Measurements from ENCODE around the gene IL1RAPL2.
A peak's percentile ranks its signal among the peaks of the same experiment; 100 is the strongest.
"Not testable (repeated sequence)": the region's sequence is repeated elsewhere in the genome, so short reads cannot be mapped to it uniquely, and the experiment has no call there.

Gene IL1RAPL2

DNA sequence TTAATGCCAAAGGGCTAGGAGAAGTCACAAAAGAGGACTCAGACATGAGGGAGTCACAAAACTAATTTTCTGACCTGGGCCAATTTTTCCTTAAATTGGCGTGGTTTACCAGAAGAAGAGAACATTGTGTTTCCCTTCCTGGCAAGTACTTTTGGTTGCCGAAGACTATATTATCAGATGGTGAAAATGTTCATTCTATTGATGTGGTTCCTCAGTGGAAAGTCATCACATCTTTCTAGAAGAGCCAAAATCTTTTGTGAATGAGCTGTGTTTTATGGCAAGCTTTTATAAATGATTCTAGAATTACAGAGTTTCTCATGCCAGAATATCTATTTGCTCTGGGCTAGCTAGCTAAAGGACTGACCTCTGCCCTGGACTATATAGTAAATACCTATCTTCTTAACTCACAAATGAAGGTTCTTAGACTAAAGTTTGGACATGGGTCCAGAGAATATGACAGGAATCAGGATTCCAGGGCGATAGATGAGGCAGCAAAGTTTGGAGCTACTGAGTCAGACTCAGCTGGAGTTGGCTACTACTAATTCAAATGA, 288.9 kb downstream of the IL1RAPL2 start:
- no peak for DNase-seq (ENCODE audit: low spot score)

DNA sequence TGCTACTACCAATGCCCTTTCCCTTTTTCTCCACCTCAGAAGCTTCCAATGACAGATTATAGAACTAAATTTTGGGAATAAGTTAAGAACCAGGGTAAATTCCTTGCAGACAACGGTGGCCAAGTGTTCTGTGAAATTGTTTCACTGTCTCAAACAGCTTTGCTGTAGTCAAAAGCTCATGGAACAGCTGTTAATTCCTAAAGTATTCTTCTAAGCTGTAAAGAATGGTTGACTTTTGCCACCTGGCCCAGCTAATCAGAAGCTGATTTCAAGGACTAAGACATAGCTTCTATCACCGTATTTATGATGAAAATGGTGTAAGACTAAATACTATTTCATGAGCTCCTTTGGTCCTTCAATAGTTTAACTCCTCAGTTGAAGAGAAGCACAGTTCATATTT, 297.5 kb downstream of the IL1RAPL2 start:
- no peak for DNase-seq (ENCODE audit: low spot score)

DNA sequence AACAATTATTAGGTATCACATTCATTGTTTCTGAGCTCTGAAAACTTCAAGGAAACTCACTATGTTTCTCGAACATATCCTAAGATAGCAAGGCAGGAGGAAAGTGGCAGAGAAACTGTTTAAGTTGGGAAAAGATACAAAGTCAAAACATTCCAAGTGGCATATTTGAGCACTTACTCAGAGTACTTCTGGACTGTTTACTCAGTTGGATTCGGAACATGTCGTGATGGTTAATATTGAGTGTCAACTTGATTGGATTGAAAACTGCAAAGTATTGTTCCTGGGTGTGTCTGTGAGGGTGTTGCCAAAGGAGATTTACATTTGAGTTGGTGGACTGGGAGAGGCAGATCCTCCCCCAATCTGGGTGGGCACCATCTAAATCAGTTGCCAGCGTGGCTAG, 298.3 kb downstream of the IL1RAPL2 start:
- no peak for DNase-seq (ENCODE audit: low spot score)

DNA sequence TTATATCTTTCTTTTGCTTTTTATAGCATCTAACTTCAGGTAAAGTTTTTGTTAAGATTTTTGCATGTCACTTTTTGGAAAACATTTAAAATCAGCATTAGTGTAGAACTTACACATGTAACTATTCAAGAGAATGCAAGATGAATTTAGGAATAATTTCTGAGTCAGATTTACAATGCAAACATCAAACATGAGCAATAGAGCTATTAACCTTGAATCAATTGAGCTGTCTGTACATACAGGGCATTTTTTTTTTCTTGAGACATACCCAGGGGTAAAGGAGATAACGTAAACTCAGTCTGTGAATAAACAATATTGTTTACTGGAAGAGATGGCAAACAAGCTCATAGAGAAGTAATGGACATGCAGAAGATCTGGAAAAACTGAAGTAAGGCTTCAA, 311.5 kb downstream of the IL1RAPL2 start:
- no peak for DNase-seq (ENCODE audit: low spot score)

DNA sequence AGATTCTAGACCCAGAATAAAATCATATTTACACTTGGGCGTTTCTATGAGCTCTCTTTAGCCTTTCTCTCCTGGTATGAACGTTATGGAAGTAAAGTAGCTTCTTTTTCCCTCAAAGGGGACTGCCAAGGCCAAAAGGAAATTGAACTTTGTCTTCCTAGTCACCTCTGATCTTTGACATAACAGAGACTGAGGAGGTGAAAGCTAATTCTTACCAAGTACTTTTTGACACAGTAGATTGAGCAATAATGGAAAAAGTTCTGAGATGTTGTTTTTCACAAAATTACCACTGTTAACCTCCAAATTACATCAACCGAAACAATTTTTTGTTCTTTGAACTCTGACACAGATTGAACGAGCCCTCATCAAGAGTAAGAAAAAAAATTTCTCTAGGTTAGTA, 336.1 kb downstream of the IL1RAPL2 start:
- DNase-seq (ENCODE audit: low spot score) = no peak

DNA sequence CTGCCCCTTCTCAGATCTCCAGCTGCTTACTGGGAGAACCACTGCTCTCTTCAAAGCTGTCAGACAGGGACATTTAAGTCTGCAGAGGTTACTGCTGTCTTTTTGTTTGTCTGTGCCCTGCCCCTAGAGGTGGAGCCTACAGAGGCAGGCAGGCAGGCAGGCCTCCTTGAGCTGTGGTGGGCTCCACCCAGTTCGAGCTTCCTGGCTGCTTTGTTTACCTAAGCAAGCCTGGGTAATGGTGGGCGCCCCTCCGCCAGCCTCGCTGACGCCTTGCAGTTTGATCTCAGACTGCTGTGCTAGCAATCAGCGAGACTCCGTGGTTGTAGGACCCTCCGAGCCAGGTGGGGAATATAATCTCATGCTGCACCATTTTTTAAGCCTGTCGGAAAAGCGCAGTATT, 343.7 kb downstream of the IL1RAPL2 start:
- DNase-seq (ENCODE audit: low spot score) = not testable (repeated sequence)

DNA sequence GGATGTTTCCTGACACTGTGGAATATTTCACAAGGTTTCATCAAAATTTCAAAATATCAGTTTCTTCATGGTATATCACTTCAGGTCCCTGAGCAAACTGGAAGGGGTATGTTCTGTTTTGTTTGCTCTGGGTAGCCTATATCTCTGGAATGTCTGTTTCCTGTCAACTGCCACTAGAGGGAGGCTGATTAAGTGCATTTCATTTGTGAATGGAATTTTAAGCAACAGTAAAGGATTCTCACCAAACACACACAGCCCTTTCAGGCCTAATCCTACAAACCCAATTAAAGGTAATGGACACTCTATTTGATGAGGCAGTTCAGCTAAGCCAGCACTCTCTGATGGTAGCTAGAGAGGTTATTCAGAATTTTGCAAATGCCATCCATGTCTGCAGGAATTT, 347.3 kb downstream of the IL1RAPL2 start:
- DNase-seq (ENCODE audit: low spot score) = peak; percentile 1

DNA sequence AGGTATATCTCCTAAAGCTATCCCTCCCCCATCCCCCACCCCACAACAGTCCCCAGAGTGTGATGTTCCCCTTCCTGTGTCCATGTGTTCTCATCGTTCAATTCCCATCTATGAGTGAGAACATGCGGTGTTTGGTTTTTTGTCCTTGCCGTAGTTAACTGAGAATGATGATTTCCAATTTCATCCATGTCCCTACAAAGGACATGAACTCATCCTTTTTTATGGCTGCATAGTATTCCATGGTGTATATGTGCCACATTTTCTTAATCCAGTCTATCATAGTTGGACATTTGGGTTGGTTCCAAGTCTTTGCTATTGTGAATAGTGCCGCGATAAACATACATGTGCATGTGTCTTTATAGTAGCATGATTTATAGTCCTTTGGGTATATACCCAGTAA, 348.7 kb downstream of the IL1RAPL2 start:
- DNase-seq (ENCODE audit: low spot score) = not testable (repeated sequence)

DNA sequence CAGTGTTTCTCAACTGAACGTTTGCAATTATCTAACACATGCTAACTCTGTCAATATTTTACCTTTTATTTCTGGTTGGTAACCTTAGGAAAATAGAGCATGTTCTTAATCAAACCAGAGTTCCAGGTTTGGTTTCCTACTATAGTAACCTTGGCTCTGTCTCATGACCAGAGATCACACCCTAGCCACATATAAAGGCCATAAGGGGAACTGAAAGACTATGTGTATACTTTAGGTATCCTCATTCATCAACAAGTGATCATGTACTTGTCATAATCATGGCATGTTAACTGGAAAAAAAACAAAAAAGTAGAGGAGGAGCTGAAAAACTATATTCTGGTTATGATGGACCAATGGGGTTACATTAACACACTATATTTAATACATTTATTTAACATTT, 352.1 kb downstream of the IL1RAPL2 start:
- DNase-seq (ENCODE audit: low spot score) = no peak

DNA sequence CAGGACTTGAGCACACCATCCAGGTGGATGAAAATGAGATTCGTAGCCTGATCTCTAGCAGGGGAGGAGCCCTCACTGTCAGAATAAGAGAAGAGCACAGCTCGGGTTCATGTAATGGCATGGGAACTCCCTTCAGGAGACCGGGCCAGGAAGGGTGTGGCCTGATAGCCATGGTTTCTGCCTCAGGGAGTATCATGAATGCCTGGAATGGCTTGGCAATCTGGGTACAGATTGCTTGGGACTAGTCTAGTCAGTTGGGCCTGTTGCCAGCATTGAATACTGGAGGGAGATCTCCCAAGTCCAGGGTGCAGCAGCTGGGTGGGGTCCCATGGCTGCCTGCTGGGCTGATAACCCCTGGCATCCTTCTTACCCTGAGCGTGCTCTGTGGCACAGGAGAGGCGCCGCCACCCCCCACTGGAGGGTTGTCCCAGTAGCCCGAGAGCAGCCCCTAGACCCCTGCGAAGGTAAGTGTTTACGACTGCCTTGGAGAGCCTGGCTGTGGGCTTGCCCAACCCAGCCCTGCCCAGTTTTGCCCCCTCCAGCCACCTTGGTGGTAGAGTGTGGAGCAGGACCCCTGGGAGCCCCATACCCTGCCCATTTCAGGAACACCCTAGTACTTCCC, 355.7 kb downstream of the IL1RAPL2 start:
- no peak for DNase-seq (ENCODE audit: low spot score)

DNA sequence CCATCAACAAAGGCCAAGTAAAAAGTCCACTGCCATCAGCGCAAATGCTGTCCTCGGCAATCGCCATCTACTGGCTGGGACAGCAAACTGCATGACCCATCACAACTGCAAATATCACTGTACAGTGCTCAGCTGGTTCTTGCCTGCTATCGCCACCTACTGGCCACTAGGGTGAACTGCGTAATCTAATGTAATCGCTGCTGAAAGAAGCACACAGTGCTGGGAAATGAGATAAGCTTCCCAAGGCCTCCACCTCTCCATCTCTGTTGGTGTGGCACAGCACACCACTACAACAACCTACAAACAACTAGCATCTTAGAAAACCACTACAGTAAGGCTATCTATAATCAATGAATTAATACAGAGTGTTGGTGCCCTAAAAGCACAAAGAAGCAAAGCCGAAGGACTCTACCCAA, 356.2 kb downstream of the IL1RAPL2 start:
- DNase-seq (ENCODE audit: low spot score) = peak; percentile 64

DNA sequence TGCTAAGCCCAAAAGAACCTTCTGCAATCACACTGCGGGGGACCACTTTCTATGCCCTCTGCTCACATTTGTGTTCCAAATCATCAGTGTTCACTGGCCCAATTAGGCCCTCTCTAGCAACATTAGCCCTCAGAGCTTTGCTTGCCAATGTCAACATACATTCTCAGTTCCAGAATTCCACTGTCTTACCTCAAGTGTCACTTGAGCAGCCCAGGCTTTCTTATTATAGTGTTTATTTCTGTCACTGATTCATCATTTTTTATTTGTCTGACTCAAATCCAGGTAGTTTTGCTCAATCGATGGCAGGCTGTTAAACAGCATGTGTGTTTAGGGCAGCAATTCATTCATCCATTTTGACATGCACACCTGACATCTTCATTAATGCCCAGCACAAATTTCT, 363.3 kb downstream of the IL1RAPL2 start:
- no peak for DNase-seq (ENCODE audit: low spot score)

DNA sequence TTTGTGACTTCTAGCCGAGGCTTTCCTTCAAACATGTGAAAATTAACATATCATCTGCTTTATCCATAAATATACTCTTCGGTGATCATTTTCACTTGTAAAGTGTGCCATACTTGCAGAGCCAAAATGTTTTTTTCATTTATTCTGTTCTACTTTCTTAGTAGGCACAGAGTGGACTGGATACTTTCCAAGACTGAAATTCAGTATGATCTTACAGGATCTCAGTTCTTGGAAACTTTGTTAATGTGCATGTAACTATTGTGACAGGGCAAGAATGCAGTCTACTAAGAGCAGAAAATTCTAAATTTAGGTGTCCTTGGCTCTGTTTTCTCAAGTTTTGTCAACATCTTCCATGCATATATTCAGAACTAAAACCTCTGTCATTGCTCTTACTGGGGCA, 369.6 kb downstream of the IL1RAPL2 start:
- no peak for DNase-seq (ENCODE audit: low spot score)

DNA sequence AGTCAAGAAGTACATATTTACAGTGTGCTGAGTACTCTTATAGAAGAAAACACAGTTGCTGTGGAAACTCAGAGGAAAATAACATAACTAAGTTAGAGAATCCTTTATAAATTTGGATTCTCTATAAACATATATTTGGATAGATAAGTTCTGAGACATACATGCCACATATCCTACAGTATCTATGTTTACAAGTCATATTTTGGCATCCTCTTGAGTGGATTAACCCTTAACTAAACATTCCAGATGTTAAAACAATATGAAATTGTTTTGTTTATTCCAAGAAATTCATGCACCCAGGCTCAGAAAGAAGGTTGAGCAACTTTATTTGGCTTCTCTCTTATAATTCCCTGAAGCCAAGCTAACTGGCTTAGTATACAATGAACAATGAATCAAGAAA, 387.3 kb downstream of the IL1RAPL2 start:
- DNase-seq (ENCODE audit: low spot score) = no peak

DNA sequence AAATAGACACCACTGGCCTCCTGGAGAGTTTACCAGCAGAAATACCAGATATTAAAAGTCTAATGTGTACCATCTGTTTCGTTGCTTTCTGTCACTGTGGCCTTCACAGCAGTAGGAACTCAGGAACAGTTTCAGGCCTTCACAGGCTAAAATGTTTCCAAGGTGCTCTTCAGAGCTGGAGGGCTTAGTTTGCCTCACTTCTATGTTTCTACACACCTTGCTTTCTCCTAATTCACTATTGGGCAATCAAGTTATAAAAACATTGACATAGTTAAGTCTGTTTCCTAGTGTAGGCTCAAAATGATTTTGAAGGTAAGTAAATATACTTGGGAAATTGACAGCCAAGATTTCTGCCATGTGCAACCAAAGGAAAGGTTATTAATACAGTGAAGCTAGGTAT, 395.9 kb downstream of the IL1RAPL2 start:
- DNase-seq (ENCODE audit: low spot score) = no peak

DNA sequence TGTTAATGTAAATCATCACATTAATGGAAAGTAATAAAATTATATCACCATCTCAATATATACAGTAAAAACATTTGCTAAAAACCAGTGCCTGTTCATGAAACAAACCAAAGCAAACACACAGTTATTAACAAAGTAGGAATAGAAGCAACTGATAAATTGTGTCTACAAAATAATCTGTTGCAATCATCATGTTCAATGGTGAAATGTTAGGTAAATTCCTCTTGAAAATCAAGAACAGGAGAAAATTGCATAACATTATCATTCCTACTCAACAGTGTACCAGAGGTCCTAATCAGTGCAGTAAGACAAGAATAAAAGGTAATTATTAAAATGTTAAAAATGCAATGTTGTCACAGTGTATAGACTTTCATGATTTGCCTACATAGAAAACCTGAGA, 402.2 kb downstream of the IL1RAPL2 start:
- no peak for DNase-seq (ENCODE audit: low spot score)

DNA sequence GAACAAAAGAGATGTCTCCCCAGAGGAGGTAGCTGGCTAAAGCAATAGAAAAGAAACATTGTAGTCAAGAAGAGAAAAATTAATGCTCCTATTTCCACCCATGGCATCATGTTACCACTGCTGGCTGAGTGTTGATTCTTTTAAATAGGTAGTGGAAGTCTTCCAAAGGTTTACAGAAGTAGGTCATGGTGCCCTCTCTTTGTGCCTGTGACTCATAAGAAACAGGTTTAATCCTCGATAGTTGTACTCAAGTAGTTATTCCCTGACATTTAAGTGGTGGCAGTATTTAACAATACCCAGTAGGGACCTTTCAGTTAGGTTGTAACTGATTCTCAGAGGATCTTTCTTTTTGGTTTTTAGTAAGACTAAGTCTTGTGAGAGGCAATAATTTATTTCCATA, 406.7 kb downstream of the IL1RAPL2 start:
- DNase-seq (ENCODE audit: low spot score) = no peak

DNA sequence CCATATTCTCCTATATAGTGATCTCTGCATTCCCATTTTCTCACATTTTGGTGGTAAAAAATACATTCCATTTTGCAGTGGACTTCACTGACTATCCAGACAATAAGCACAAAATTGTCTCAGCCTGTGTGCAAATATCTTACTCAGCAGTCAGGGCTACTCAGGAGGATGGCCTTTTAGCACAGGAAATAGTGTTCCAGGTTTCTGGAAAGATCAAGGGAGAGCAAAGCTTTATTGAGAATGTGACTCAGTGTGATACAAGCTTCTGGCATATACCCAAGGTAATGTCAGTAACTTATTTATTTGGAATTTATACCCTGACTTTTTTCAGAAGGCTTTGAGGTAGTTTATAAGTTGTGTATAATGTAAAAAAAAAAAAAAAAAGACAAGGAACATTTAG, 421.1 kb downstream of the IL1RAPL2 start:
- no peak for DNase-seq (ENCODE audit: low spot score)

DNA sequence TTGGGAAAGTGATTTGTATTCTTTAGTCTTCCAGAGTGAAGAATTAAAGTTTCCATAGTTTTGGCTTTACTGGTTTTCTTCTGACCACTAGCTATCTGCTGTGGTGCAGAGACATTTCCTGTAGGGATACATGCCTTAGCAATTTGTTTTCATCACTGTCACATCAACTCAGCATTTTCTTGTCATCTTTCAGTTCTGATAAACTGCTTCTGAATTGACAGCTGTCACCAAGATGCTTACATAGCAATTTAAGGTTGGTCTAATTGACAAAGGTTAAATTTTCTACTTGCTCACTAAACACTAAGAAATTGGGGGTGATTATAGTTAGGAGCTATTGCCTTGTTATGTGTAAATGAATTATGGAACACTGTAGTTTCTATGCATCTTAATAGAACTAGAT, 422.0 kb downstream of the IL1RAPL2 start:
- no peak for DNase-seq (ENCODE audit: low spot score)

DNA sequence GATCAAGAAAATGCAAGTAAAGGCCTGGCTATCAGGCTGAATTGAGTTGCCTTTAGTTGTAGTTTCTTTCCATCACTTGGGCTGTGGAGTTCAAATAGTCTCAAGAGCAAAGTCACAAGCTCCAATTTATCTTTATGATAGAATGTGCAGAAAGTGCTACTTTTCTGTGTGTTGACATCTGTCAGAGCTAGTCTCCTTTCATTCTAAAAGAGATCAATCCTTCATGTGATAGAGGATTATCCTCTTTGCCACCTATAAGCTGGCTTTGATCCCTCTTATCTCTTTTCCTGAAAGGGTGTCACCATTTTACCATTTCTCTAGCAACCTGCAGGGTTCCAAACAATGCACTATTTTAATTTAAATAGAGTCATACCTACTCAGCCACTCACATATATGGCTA, 429.5 kb downstream of the IL1RAPL2 start:
- no peak for DNase-seq (ENCODE audit: low spot score)

DNA sequence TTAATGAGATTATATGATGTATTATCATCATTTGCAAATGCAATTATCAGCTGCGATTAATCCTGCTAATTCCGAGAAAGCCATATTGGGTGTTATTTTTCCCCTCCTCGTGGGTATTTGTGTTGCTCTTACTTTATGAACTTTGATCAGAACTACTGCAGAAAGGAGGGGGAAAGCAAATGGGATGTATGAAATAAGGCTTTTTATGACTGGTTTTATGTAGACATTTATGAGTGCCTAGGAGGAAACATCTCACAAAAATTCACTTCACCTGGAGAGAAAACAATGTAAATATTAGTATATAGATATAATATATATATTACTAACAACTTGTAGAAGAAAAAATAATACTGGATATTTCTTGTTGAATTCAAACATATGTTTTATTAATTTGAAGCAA, 440.1 kb downstream of the IL1RAPL2 start:
- no peak for DNase-seq (ENCODE audit: low spot score)

DNA sequence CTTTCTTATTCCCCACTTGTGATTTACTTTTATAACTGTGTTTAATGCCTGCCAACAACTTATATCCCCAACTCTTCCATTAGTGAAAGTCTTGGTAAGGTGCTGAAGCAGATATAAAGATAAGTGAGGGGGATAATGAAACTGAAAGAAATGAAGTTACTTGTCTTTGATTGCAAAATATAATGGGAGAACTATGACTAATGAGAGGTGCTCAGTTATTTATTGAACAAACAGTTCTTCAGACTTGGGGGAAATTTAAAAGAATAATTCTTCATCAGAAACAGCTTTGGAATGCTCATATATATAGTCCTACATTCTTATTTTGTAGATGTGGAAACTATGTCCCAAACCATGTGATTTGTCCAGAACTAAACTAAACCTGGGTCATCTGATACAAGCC, 441.0 kb downstream of the IL1RAPL2 start:
- DNase-seq (ENCODE audit: low spot score) = no peak

DNA sequence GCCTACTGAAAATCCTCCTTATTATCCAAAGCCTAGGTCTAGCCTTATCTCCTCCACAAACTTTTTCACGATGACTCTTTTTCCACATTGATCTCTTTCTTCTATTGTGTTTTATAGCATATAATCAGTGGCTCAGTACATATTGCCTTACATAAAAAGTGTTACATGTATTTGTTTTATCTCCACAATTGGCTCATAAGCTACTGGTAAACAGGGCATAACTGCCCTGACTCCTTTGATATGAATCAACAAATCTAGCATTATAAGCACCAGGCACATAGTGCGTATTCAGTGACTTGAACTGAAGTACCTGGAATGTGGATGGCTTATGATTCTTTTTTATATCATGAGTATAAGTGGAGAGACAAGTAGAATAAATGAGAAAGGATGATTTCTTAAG, 447.7 kb downstream of the IL1RAPL2 start:
- DNase-seq (ENCODE audit: low spot score) = no peak

DNA sequence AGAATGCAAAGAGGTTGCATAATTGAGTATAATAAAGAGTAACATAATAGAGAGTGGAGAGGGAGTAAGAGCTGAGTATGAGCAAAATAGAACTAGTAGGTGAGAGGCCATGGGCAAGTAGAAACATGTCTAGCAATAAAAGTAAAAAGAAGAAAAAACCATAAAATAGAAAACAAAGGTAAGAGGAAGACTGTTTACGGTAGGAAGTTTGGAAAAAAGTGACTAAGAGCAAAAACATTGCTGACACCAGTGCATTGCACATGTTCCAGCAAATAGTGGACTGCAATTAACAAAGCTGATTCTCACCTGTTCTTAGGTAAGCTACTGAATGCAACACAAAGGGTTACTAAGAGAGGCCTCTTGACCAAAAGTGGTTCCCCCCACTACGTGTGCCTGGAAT, 451.6 kb downstream of the IL1RAPL2 start:
- DNase-seq (ENCODE audit: low spot score) = no peak

DNA sequence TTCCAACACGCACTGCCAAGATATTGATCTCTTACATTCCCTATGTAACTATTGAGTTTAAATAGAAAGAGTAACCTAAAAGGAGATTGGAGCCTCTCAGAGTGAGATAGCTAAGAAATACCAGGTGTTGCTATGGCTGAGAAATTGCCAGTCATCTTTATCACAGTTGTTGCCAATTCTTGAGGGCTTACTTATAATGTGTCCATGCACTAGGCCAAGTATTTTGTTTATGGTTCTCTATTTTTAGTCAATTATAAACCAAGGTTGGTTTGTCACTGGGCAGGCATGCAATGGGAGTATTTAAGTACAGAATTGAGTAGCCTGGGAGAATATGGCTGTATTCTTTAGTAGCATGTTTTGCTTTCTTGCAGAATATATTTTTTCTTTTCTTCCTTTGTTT, 452.9 kb downstream of the IL1RAPL2 start:
- DNase-seq (ENCODE audit: low spot score) = no peak
